PC-3 (cell line): Measurements from ENCODE around the gene LMOD3. TPM values are rescaled to one million over a fixed set of nuclear protein-coding genes. Genes with fewer than 3 reads are reported as not detected.
A peak's percentile ranks its signal among the peaks of the same experiment; 100 is the strongest.

Experiments used
- ATAC-seq: fragments of 200-7000 bp; cut with Tn5 transposase; 2 replicates; pipeline ENCODE4 v1.9.1; 2020; ENCODE audit warnings: mild to moderate bottlenecking, moderate library complexity
- BruUV-seq: library from RNA; stranded (reverse); fragments of 400-500 nt; replicated peaks from 2 replicates; lab custom pipeline; 2021; lab: Mats Ljungman, UMichigan
- CTCF ChIA-PET: fragments of 300-600 bp; sonication (Branson Sonifier 250); formaldehyde crosslinking; loops from one replicate; lab custom pipeline; 2022; ENCODE audit warnings: antibody characterized with exemption; lab: Charles Lee
- POLR2A ChIA-PET: fragments of 300-600 bp; sonication (Branson Sonifier 250); formaldehyde crosslinking; loops from one replicate; lab custom pipeline; 2022; ENCODE audit warnings: antibody characterized with exemption; ENCODE audit not compliant: unreplicated experiment; lab: Charles Lee
- DNase-seq: peaks from one replicate; pipeline ENCODE4 v3.0.0-alpha.2; 2015
- H2AFZ ChIP-seq: fragments of 300-600 bp; sonication (generic); 2 replicates; pipeline ENCODE4 v1.6.0; 2016; ENCODE audit warnings: antibody characterized with exemption, low read length
- H3F3A ChIP-seq: fragments of 300-600 bp; sonication (generic); one replicate; pipeline ENCODE4 v1.6.0; 2017; ENCODE audit warnings: antibody characterized with exemption, low read length, control low read depth, mild to moderate bottlenecking; ENCODE audit not compliant: unreplicated experiment
- H3K27ac ChIP-seq: fragments of 300-600 bp; sonication (generic); 2 replicates; pipeline ENCODE4 v1.5.1; 2016; ENCODE audit warnings: mild to moderate bottlenecking, low read length
- H3K27me3 ChIP-seq: fragments of 300-600 bp; sonication (generic); 2 replicates; pipeline ENCODE4 v1.6.1; 2016; ENCODE audit warnings: low read length, mixed read lengths
- H3K36me3 ChIP-seq: fragments of 300-600 bp; sonication (generic); 2 replicates; pipeline ENCODE4 v1.6.1; 2016; ENCODE audit warnings: low read depth, mixed run types, low read length, mixed read lengths
- H3K4me1 ChIP-seq: fragments of 300-600 bp; sonication (generic); 2 replicates; pipeline ENCODE4 v1.5.1; 2016; ENCODE audit warnings: low read length; ENCODE audit not compliant: insufficient read depth
- H3K4me2 ChIP-seq: fragments of 300-600 bp; sonication (generic); 2 replicates; pipeline ENCODE4 v1.6.0; 2016; ENCODE audit warnings: low read length
- H3K4me3 ChIP-seq: fragments of 300-600 bp; sonication (generic); 2 replicates; pipeline ENCODE4 v1.5.1; 2016; ENCODE audit warnings: mild to moderate bottlenecking, low read length, mixed read lengths
- H3K79me2 ChIP-seq: fragments of 300-600 bp; sonication (generic); 2 replicates; pipeline ENCODE4 v1.6.1; 2017; ENCODE audit warnings: low read length, mixed read lengths
- H3K9ac ChIP-seq: fragments of 300-600 bp; sonication (generic); 2 replicates; pipeline ENCODE4 v1.6.0; 2016; ENCODE audit warnings: mild to moderate bottlenecking, low read length
- H3K9me2 ChIP-seq: fragments of 300-600 bp; sonication (generic); replicated peaks from 2 replicates; pipeline ENCODE4 v1.6.1; 2016; ENCODE audit warnings: mixed run types, low read length, mixed read lengths
- H3K9me3 ChIP-seq: fragments of 300-600 bp; sonication (generic); 2 replicates; pipeline ENCODE4 v1.6.1; 2016; ENCODE audit warnings: low read length, mixed read lengths
- H4K20me1 ChIP-seq: fragments of 300-600 bp; sonication (generic); 2 replicates; pipeline ENCODE4 v1.6.1; 2016; ENCODE audit warnings: low read length, mixed read lengths
- EZH2 ChIP-seq: fragments of 300-600 bp; sonication (generic); IDR thresholded peaks from one replicate; pipeline ENCODE4 v1.6.1; 2017; ENCODE audit warnings: antibody characterized with exemption, mild to moderate bottlenecking, low read length; ENCODE audit not compliant: unreplicated experiment
- EZH2phosphoT487 ChIP-seq: fragments of 300-600 bp; sonication (generic); IDR thresholded peaks from 2 replicates; pipeline ENCODE4 v1.6.1; 2018; ENCODE audit warnings: mild to moderate bottlenecking, antibody characterized with exemption, low read length, borderline replicate concordance
- intact Hi-C: fragments of 100-400 bp; cut with micrococcal nuclease; formaldehyde crosslinking; loops from 2 replicates; pipeline ENCODE4 v1.9.0; 2023
- total RNA-seq: library from RNA; depleted of rRNA; stranded (reverse); fragments of >200 nt; gene quantifications from 2 replicates; pipeline ENCODE4 v1.2.3, GENCODE V29; 2014
- TF ChIP-seq, protein P1 (sequence below): fragments of 300-600 bp; sonication (generic); conservative IDR thresholded peaks from 2 replicates; pipeline ENCODE4 v1.5.1; 2017; ENCODE audit warnings: antibody characterized with exemption, low read depth, mild to moderate bottlenecking, low read length

The LMOD3 gene
- total RNA-seq, 1 experiment from 2014 or later: not detected

DNA sequence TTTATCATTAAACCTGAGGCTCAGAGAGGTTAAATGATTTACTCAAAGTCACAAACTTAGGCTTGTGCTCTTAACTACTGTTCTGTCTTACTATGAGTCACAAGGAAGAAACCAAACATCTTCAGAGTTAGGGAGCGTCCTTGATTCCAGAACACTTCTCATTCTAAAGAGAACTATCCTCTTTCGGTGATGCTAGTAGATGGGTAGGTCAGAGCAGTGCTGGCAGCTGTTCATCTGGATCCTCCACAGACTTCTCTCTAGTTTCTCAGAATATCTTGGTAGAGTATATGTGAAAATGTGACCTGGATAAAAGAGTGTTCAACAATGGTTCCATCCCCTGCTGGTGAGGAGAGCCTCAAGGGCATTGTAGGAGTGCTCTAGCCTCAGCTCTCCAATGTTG, 34.3 kb downstream of the LMOD3 start:
- Histone ChIP-seq H3K9me3 (no peaks in the 10 kb centered on the region), H3K4me3 (no peak overlapping the region), H3K4me2 (peak overlapping the region; percentile 73), H3K79me2 (peaks cover 50% of the 10 kb centered on the region), H4K20me1 (no peaks in the 10 kb centered on the region), H3K27me3 (no peaks in the 10 kb centered on the region), H3K36me3 (no peaks in the 10 kb centered on the region), H3K27ac (no peak overlapping the region), H3F3A (no peaks in the 10 kb centered on the region), H3K9me2 (no peaks in the 10 kb centered on the region), H3K9ac (no peak overlapping the region), H3K4me1 (peaks cover 43% of the 10 kb centered on the region), H2AFZ (no peak overlapping the region)
- DNase-seq: peak; percentile 13
- ChIA-PET CTCF (interaction anchor here (0.6 kb wide), 1 partner anchor 70 kb away, joined by 11 read pairs; no protein-coding TSS in a partner anchor), POLR2A (no interaction called here)
- no peak for ATAC-seq
- TF ChIP-seq, protein P1, sequence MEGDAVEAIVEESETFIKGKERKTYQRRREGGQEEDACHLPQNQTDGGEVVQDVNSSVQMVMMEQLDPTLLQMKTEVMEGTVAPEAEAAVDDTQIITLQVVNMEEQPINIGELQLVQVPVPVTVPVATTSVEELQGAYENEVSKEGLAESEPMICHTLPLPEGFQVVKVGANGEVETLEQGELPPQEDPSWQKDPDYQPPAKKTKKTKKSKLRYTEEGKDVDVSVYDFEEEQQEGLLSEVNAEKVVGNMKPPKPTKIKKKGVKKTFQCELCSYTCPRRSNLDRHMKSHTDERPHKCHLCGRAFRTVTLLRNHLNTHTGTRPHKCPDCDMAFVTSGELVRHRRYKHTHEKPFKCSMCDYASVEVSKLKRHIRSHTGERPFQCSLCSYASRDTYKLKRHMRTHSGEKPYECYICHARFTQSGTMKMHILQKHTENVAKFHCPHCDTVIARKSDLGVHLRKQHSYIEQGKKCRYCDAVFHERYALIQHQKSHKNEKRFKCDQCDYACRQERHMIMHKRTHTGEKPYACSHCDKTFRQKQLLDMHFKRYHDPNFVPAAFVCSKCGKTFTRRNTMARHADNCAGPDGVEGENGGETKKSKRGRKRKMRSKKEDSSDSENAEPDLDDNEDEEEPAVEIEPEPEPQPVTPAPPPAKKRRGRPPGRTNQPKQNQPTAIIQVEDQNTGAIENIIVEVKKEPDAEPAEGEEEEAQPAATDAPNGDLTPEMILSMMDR: no peak
- TF ChIP-seq EZH2phosphoT487 (no peak), EZH2 (no peak)
- intact Hi-C loops: loop anchor here (5.0 kb wide), 1 partner anchor 36 kb away; the partner anchor contains the start of gene TMF1
- no TSS peak for BruUV-seq

DNA sequence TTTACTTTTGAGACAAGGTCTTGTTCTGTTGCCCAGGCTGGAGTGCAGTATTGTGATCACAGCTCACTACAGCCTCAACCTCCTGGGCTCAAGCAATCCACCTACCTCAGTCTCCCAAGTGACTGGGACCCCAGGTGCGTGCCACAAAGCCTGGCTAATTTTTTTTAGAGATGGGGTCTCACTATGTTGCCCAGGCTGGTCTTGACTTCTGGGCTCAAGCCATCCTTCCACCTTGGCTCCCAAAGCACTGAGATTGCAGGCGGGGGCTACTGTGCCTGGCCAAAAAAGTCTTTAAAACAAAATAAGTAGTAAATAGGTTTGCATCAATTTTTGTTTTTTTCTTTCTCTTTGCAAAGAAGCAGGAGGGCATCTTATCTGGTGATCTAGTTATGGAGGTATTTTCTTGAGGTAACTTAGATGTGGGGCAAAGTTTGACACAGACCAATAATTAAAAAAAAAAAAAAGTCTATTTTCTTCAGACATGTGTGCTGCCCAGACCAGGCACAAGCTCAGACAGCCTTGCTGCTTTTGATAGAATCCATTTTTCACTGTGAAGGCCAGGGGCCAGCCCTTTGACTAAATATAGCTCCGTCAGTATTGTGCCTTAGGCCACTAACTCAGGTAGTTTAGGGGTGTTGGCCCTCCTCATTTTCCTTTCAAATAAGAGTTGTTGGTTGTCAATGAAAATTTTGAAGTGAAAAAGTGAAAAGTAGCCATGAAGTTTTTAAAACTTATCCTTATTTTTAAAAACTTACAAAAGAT, 35.2 kb downstream of the LMOD3 start:
- Histone ChIP-seq H4K20me1 (no peaks in the 10 kb centered on the region), H3K27me3 (no peaks in the 10 kb centered on the region), H3K9ac (peak overlapping the region; percentile 94), H3K4me1 (peaks cover 48% of the 10 kb centered on the region), H2AFZ (no peak overlapping the region), H3K27ac (peak overlapping the region; percentile 99), H3K79me2 (peaks cover 50% of the 10 kb centered on the region), H3K36me3 (no peaks in the 10 kb centered on the region), H3K9me2 (no peaks in the 10 kb centered on the region), H3K4me3 (peak overlapping the region; percentile 85), H3K9me3 (no peaks in the 10 kb centered on the region), H3K4me2 (peak overlapping the region; percentile 99), H3F3A (no peaks in the 10 kb centered on the region)
- intact Hi-C loops: loop anchor here (2.0 to 5.0 kb wide), 2 partner anchors 34 to 35 kb away; partner anchors contain the start of gene TMF1
- ATAC-seq: no peak
- CTCF ChIA-PET: interaction anchor here (0.6 kb wide), 1 partner anchor 71 kb away, joined by 11 read pairs; no protein-coding TSS in a partner anchor
- no peak for DNase-seq
- no TSS peak for BruUV-seq
- TF ChIP-seq EZH2 (no peak), EZH2phosphoT487 (no peak)
- TF ChIP-seq, protein P1: no peak
- POLR2A ChIA-PET: no interaction called here
